Measurements from ENCODE around the gene IZUMO1. TPM values are rescaled to one million over a fixed set of nuclear protein-coding genes. Genes with fewer than 3 reads are reported as not detected.

Gene IZUMO1
- total and polyA plus RNA-seq, 2 of the 13 experiments (the other 11 are each of a cell fraction or from before 2014, with no cell fraction given), result 0.07 to 0.22 TPM

DNA sequence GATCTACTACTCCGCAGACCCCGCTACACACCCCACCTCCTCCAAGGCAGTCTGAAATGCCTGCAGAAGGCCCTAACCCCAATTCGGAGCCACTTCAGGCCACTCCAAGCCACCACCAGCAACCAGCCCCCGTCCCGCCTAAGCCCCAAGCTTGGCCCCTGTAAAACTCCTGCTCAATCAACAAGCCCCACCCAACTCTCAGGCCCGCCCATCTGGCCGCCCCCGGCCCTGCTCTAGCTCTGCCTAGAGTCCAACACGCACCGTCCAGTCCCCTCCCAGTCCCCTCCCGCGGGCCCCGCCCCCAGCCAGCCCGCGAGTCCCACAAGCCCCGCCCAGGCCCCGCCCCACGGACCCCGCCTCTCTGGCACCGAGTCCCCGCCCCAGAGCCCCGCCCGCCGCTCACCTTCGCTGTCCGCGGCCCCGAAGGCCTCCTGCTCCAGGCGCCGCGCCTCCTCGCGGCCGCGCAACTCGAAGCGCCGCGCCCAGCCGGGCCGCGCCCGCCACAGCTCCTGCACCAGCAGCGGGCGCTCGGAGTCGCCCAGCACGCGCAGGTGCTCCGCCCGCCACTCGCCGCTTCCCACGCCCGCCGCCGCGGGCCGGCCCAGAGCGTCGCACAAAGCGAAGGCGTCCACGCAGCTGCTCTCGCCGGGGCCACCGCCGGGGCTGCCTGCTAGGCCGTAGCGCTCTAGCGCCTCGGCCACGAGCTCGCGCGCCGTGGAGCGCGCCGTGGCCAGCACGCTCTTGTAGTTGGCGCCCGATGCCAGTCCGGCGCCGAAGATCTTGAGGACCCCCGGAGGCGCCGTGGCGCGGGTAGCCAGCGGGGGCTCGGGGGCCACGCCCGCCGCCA is 7.9 kb downstream of the IZUMO1 start (continued):
- TF ChIP-seq, protein P1, sequence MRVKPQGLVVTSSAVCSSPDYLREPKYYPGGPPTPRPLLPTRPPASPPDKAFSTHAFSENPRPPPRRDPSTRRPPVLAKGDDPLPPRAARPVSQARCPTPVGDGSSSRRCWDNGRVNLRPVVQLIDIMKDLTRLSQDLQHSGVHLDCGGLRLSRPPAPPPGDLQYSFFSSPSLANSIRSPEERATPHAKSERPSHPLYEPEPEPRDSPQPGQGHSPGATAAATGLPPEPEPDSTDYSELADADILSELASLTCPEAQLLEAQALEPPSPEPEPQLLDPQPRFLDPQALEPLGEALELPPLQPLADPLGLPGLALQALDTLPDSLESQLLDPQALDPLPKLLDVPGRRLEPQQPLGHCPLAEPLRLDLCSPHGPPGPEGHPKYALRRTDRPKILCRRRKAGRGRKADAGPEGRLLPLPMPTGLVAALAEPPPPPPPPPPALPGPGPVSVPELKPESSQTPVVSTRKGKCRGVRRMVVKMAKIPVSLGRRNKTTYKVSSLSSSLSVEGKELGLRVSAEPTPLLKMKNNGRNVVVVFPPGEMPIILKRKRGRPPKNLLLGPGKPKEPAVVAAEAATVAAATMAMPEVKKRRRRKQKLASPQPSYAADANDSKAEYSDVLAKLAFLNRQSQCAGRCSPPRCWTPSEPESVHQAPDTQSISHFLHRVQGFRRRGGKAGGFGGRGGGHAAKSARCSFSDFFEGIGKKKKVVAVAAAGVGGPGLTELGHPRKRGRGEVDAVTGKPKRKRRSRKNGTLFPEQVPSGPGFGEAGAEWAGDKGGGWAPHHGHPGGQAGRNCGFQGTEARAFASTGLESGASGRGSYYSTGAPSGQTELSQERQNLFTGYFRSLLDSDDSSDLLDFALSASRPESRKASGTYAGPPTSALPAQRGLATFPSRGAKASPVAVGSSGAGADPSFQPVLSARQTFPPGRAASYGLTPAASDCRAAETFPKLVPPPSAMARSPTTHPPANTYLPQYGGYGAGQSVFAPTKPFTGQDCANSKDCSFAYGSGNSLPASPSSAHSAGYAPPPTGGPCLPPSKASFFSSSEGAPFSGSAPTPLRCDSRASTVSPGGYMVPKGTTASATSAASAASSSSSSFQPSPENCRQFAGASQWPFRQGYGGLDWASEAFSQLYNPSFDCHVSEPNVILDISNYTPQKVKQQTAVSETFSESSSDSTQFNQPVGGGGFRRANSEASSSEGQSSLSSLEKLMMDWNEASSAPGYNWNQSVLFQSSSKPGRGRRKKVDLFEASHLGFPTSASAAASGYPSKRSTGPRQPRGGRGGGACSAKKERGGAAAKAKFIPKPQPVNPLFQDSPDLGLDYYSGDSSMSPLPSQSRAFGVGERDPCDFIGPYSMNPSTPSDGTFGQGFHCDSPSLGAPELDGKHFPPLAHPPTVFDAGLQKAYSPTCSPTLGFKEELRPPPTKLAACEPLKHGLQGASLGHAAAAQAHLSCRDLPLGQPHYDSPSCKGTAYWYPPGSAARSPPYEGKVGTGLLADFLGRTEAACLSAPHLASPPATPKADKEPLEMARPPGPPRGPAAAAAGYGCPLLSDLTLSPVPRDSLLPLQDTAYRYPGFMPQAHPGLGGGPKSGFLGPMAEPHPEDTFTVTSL (CRISPR knock-in tag; IDR thresholded peaks at IDR 0.05; ENCODE audit: borderline replicate concordance), result peak; percentile 16; the same call in 1 of the 2 replicates
- TF ChIP-seq SMC3 (IDR thresholded peaks at IDR 0.05; ENCODE audit: low read length), result peak; percentile 15; the same call in 1 of the 2 replicates
- TF ChIP-seq SRY (CRISPR knock-in tag; IDR thresholded peaks at IDR 0.05), result peak; percentile 83; the same call in 1 of the 2 replicates
- TF ChIP-seq HNF1A (IDR thresholded peaks at IDR 0.05; ENCODE audit: low read depth), result no peak
- TF ChIP-seq HNF1A (CRISPR knock-in tag; IDR thresholded peaks at IDR 0.05; ENCODE audit: borderline replicate concordance), result peak; percentile 43; the same call in 1 of the 2 replicates
- no peak for TF ChIP-seq SMAD3 (CRISPR knock-in tag; IDR thresholded peaks at IDR 0.05)
- TF ChIP-seq ELF1 (CRISPR knock-in tag; IDR thresholded peaks at IDR 0.05), result no peak
- peak; percentile 55; the same call in 1 of the 2 replicates for TF ChIP-seq DR1 (CRISPR knock-in tag; IDR thresholded peaks at IDR 0.05)
- no peak for TF ChIP-seq ZNF362 (CRISPR knock-in tag; IDR thresholded peaks at IDR 0.05; ENCODE audit: borderline replicate concordance)
- no peak for TF ChIP-seq PPARG (CRISPR knock-in tag; conservative IDR thresholded peaks at IDR 0.05)
- TF ChIP-seq ZNF788 (CRISPR knock-in tag; IDR thresholded peaks at IDR 0.05; ENCODE audit: borderline replicate concordance), result no peak
- TF ChIP-seq ZNF678 (CRISPR knock-in tag; IDR thresholded peaks at IDR 0.05), result peak; percentile 39; the same call in 1 of the 2 replicates
- no peak; the same call in none of the 2 replicates for TF ChIP-seq ZFP82 (CRISPR knock-in tag; IDR thresholded peaks at IDR 0.05; ENCODE audit: borderline replicate concordance)
- TF ChIP-seq, protein P2, sequence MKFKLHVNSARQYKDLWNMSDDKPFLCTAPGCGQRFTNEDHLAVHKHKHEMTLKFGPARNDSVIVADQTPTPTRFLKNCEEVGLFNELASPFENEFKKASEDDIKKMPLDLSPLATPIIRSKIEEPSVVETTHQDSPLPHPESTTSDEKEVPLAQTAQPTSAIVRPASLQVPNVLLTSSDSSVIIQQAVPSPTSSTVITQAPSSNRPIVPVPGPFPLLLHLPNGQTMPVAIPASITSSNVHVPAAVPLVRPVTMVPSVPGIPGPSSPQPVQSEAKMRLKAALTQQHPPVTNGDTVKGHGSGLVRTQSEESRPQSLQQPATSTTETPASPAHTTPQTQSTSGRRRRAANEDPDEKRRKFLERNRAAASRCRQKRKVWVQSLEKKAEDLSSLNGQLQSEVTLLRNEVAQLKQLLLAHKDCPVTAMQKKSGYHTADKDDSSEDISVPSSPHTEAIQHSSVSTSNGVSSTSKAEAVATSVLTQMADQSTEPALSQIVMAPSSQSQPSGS (CRISPR knock-in tag; IDR thresholded peaks at IDR 0.05), result no peak
- no peak for TF ChIP-seq HDAC2 (CRISPR knock-in tag; IDR thresholded peaks at IDR 0.05)
- no peak for TF ChIP-seq MIER3 (CRISPR knock-in tag; IDR thresholded peaks at IDR 0.05; ENCODE audit: borderline replicate concordance)

Data from HepG2 (cell line).